ENCODE measurements around the gene DECR2. TPM values are rescaled to one million over a fixed set of nuclear protein-coding genes. Genes with fewer than 3 reads are reported as not detected.
A peak's percentile ranks its signal among the peaks of the same experiment; 100 is the strongest.
"Not testable (repeated sequence)": the region's sequence is repeated elsewhere in the genome, so short reads cannot be mapped to it uniquely, and the experiment has no call there.

The DECR2 gene
- total RNA-seq, 1 donor from 2014 or later = 21.5 TPM

- peak overlapping the region; percentile 50 for H3K27ac Mint-ChIP-seq
- H3K4me1 Mint-ChIP-seq (ENCODE audit: unreplicated experiment) = peaks cover 39% of the 10 kb centered on the region
- H3K9me3 Mint-ChIP-seq = no peaks in the 10 kb centered on the region
- H3K4me3 Mint-ChIP-seq = no peak overlapping the region
- peaks cover 5% of the 10 kb centered on the region for H3K27me3 Mint-ChIP-seq
- H3K36me3 Mint-ChIP-seq = no peaks in the 10 kb centered on the region
- TF ChIP-seq CTCF (conservative IDR thresholded peaks at IDR 0.05) = no peak
- DNase-seq (ENCODE audit: extremely low spot score, unreplicated experiment) = no peak
Observed at GRCh38 chr16:386641-387156, 15.0 kb upstream of the DECR2 start.

GRCh38 chr16:387761-388666 is 13.7 kb upstream of the DECR2 start:
- not testable (repeated sequence) for H3K9me3 Mint-ChIP-seq; H3K36me3 Mint-ChIP-seq; DNase-seq (ENCODE audit: extremely low spot score, unreplicated experiment); H3K27me3 Mint-ChIP-seq
- H3K4me1 Mint-ChIP-seq (ENCODE audit: unreplicated experiment) = peaks cover 39% of the 10 kb centered on the region
- H3K27ac Mint-ChIP-seq = peak overlapping the region; percentile 48
- TF ChIP-seq CTCF (conservative IDR thresholded peaks at IDR 0.05) = peak; percentile 35
- H3K4me3 Mint-ChIP-seq = peak overlapping the region; percentile 35

- Mint-ChIP-seq H3K4me1 (ENCODE audit: unreplicated experiment) (peaks cover 26% of the 10 kb centered on the region), H3K4me3 (no peak overlapping the region), H3K27ac (no peak overlapping the region), H3K9me3 (no peaks in the 10 kb centered on the region), H3K27me3 (no peaks in the 10 kb centered on the region), H3K36me3 (no peaks in the 10 kb centered on the region)
- TF ChIP-seq CTCF (conservative IDR thresholded peaks at IDR 0.05) = no peak
- no peak for DNase-seq (ENCODE audit: extremely low spot score, unreplicated experiment)
Observed at GRCh38 chr16:389352-389751, 12.3 kb upstream of the DECR2 start.

GRCh38 chr16:391885-392335 is 9.8 kb upstream of the DECR2 start:
- no peak overlapping the region for H3K4me3 Mint-ChIP-seq
- peak; percentile 77 for DNase-seq (ENCODE audit: extremely low spot score, unreplicated experiment)
- H3K27ac Mint-ChIP-seq = no peak overlapping the region
- TF ChIP-seq CTCF (conservative IDR thresholded peaks at IDR 0.05) = peak; percentile 84
- no peaks in the 10 kb centered on the region for H3K36me3 Mint-ChIP-seq
- no peaks in the 10 kb centered on the region for H3K9me3 Mint-ChIP-seq
- no peaks in the 10 kb centered on the region for H3K27me3 Mint-ChIP-seq
- H3K4me1 Mint-ChIP-seq (ENCODE audit: unreplicated experiment) = peaks cover 30% of the 10 kb centered on the region

- Mint-ChIP-seq H3K4me3 (no peak overlapping the region), H3K36me3 (no peaks in the 10 kb centered on the region)
Observed at GRCh38 chr16:392450-393030, 9.1 kb upstream of the DECR2 start.

More at GRCh38 chr16:392450-393030, 9.1 kb upstream of the DECR2 start:
- no peak overlapping the region for H3K27ac Mint-ChIP-seq
- no peak for DNase-seq (ENCODE audit: extremely low spot score, unreplicated experiment)
- H3K4me1 Mint-ChIP-seq (ENCODE audit: unreplicated experiment) = peaks cover 28% of the 10 kb centered on the region
- H3K9me3 Mint-ChIP-seq = no peaks in the 10 kb centered on the region
- H3K27me3 Mint-ChIP-seq = no peaks in the 10 kb centered on the region
- no peak for TF ChIP-seq CTCF (conservative IDR thresholded peaks at IDR 0.05)
